Hepatocyte (in vitro differentiated cells): ENCODE data around the gene AKR1D1. TPM values are rescaled to one million over a fixed set of nuclear protein-coding genes. Genes with fewer than 3 reads are reported as not detected.

Source experiments
- DNase-seq: peaks from one replicate; pipeline ENCODE4 v3.0.0-alpha.2; 2016; ENCODE audit warnings: low spot score
- H2AFZ ChIP-seq: fragments of 200-600 bp; sonication (generic); 2 replicates; pipeline ENCODE4 v1.6.0; 2016; ENCODE audit warnings: antibody characterized with exemption, mild to moderate bottlenecking
- H3K27ac ChIP-seq: fragments of 200-600 bp; sonication (generic); 2 replicates; pipeline ENCODE4 v1.5.1; 2016; ENCODE audit warnings: mild to moderate bottlenecking
- H3K27me3 ChIP-seq: fragments of 200-600 bp; sonication (generic); 2 replicates; pipeline ENCODE4 v1.6.1; 2016
- H3K36me3 ChIP-seq: fragments of 200-600 bp; sonication (generic); replicated peaks from 2 replicates; pipeline ENCODE4 v1.5.1; 2016; ENCODE audit warnings: low read depth; ENCODE audit not compliant: insufficient read depth
- H3K4me1 ChIP-seq: fragments of 200-600 bp; sonication (generic); 2 replicates; pipeline ENCODE4 v1.5.1; 2016; ENCODE audit warnings: mild to moderate bottlenecking, moderate library complexity; ENCODE audit not compliant: insufficient read depth
- H3K4me2 ChIP-seq: fragments of 200-600 bp; sonication (generic); 2 replicates; pipeline ENCODE4 v1.6.0; 2016
- H3K4me3 ChIP-seq: fragments of 200-600 bp; sonication (generic); 2 replicates; pipeline ENCODE4 v1.5.1; 2016; ENCODE audit warnings: mild to moderate bottlenecking
- H3K79me2 ChIP-seq: fragments of 200-600 bp; sonication (generic); 2 replicates; pipeline ENCODE4 v1.6.0; 2017; ENCODE audit warnings: mild to moderate bottlenecking
- H3K9me2 ChIP-seq: fragments of 200-600 bp; sonication (generic); replicated peaks from 2 replicates; pipeline ENCODE4 v1.6.0; 2017; ENCODE audit warnings: mild to moderate bottlenecking; ENCODE audit not compliant: insufficient read depth
- H3K9me3 ChIP-seq: fragments of 200-600 bp; sonication (generic); 2 replicates; pipeline ENCODE4 v1.5.1; 2016; ENCODE audit warnings: low read depth, mild to moderate bottlenecking
- H4K20me1 ChIP-seq: fragments of 200-600 bp; sonication (generic); 2 replicates; pipeline ENCODE4 v1.6.0; 2016; ENCODE audit warnings: mild to moderate bottlenecking; ENCODE audit not compliant: insufficient read depth, poor library complexity, severe bottlenecking
- EZH2 ChIP-seq: fragments of 200-600 bp; sonication (generic); IDR thresholded peaks from 2 replicates; pipeline ENCODE4 v1.6.1; 2016; ENCODE audit warnings: antibody characterized with exemption, mild to moderate bottlenecking, borderline replicate concordance
- EZH2phosphoT487 ChIP-seq: fragments of 200-600 bp; sonication (generic); IDR thresholded peaks from one replicate; pipeline ENCODE4 v1.6.1; 2018; ENCODE audit warnings: antibody characterized with exemption, mild to moderate bottlenecking, low read depth, moderate library complexity; ENCODE audit not compliant: unreplicated experiment, severe bottlenecking
- WGBS: methylation state at CpG from one replicate; pipeline ENCODE4 v1.1.6; 2016; ENCODE audit warnings: low lambda C conversion rate; ENCODE audit errors: missing lambda C conversion rate; 5-methylcytosine and 5-hydroxymethylcytosine counted together
- polyA plus RNA-seq: library from polyadenylated mRNA; unstranded; fragments of >200 nt; fragmentation: Nextera tagmentation; extraction: Ambion mirVana; gene quantifications from 2 replicates; pipeline ENCODE4 v1.2.1, GENCODE V29; 2016
- total RNA-seq: library from RNA; depleted of rRNA; stranded (reverse); fragments of >200 nt; gene quantifications from 2 replicates; pipeline ENCODE4 v1.2.3, GENCODE V29; 2014
- TF ChIP-seq, protein P1 (sequence below): fragments of 200-600 bp; sonication (generic); IDR thresholded peaks from 2 replicates; pipeline ENCODE4 v1.5.1; 2016; ENCODE audit warnings: antibody characterized with exemption, mild to moderate bottlenecking; ENCODE audit not compliant: poor library complexity

Gene AKR1D1
- total and polyA plus RNA-seq, 2 experiments from 2014 or later, result 8.1 to 25.4 TPM

DNA sequence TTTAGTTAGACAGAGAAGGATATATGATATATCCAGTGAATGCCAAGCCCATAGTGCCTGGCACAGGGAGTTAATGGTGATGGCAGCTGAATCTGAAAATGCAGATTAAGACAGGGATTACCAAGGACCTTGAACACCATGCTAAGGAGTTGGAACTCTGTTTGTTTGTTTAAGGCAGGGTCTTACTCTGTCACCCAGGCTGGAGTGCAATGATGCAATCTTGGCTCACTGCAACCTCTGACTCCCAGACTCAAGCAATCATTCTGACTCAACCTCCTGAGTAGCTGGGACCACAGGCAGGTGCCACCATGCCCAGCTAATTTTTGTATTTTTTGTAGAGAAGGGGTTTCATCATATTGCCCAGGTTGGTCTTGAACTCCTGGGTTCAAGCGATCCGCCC, 1.6 kb downstream of the AKR1D1 start:
- no peak for DNase-seq
- no peaks in the 10 kb centered on the region for H3K4me1 ChIP-seq
- H3K27ac ChIP-seq, result no peak overlapping the region
- H3K9me2 ChIP-seq, result no peaks in the 10 kb centered on the region
- WGBS, result 97% methylated on average over 2 of the region's 2 CpGs
- no peak overlapping the region for H3K4me2 ChIP-seq
- H3K36me3 ChIP-seq, result no peaks in the 10 kb centered on the region
- TF ChIP-seq, protein P1, sequence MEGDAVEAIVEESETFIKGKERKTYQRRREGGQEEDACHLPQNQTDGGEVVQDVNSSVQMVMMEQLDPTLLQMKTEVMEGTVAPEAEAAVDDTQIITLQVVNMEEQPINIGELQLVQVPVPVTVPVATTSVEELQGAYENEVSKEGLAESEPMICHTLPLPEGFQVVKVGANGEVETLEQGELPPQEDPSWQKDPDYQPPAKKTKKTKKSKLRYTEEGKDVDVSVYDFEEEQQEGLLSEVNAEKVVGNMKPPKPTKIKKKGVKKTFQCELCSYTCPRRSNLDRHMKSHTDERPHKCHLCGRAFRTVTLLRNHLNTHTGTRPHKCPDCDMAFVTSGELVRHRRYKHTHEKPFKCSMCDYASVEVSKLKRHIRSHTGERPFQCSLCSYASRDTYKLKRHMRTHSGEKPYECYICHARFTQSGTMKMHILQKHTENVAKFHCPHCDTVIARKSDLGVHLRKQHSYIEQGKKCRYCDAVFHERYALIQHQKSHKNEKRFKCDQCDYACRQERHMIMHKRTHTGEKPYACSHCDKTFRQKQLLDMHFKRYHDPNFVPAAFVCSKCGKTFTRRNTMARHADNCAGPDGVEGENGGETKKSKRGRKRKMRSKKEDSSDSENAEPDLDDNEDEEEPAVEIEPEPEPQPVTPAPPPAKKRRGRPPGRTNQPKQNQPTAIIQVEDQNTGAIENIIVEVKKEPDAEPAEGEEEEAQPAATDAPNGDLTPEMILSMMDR, result no peak
- TF ChIP-seq EZH2phosphoT487, result no peak
- no peak for TF ChIP-seq EZH2
- H3K79me2 ChIP-seq, result no peaks in the 10 kb centered on the region
- no peak overlapping the region for H3K4me3 ChIP-seq
- H3K27me3 ChIP-seq, result no peaks in the 10 kb centered on the region
- no peaks in the 10 kb centered on the region for H3K9me3 ChIP-seq
- H4K20me1 ChIP-seq, result no peaks in the 10 kb centered on the region
- H2AFZ ChIP-seq, result no peak overlapping the region

DNA sequence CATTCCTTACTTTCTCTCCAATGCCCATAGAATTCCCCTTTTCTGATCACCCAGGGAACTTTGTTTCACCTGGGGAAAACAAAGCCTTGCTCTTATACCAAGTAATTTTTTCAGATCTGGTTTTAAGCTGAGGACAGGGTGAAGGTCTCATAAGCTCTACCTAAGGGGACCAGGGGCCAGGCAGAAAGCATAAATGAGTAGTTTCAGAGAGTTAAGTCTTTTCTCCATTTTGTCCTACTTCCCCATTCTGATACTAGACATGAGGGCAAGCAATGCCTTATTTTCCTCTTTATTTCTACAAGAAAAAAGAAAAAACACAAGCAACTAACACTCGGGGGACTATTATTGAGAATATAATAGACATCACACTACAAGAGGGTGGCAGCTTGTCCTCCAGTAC, 2.9 kb downstream of the AKR1D1 start:
- no peak overlapping the region for H2AFZ ChIP-seq
- no peak overlapping the region for H3K4me3 ChIP-seq
- no peak overlapping the region for H3K4me2 ChIP-seq
- no peak overlapping the region for H3K27ac ChIP-seq
- no peaks in the 10 kb centered on the region for H3K9me2 ChIP-seq
- no peaks in the 10 kb centered on the region for H3K4me1 ChIP-seq
- no peaks in the 10 kb centered on the region for H3K36me3 ChIP-seq
- WGBS, result 89% methylated on average over 1 of the region's 1 CpG
- no peaks in the 10 kb centered on the region for H4K20me1 ChIP-seq
- TF ChIP-seq, protein P1, result no peak
- TF ChIP-seq EZH2 (no peak), EZH2phosphoT487 (no peak)
- H3K27me3 ChIP-seq, result no peaks in the 10 kb centered on the region
- H3K79me2 ChIP-seq, result no peaks in the 10 kb centered on the region
- DNase-seq, result no peak
- no peaks in the 10 kb centered on the region for H3K9me3 ChIP-seq

DNA sequence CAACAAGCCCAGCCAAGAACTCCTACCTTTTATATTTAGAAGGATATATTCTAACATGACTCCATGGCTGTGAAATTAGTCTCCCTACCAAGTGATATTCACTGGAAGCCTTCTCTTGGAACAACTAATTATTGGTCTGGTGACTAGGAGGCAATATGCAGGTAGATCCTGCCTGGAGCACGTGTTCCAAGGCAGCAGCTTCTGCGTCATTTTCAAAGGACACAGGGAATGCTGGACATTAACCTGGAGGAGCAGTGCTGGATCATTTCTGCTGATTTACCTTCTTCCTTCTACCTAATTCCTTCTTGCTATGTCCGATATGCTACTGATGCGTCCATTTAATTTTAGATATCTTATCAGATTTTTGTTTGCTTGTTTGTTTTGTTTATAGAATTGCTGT, 5.6 kb downstream of the AKR1D1 start:
- Histone ChIP-seq H3K4me1 (no peaks in the 10 kb centered on the region), H3K27me3 (no peaks in the 10 kb centered on the region), H4K20me1 (no peaks in the 10 kb centered on the region), H3K9me3 (no peaks in the 10 kb centered on the region), H3K27ac (no peak overlapping the region), H3K4me3 (no peak overlapping the region), H3K4me2 (no peak overlapping the region), H3K79me2 (no peaks in the 10 kb centered on the region), H3K9me2 (no peaks in the 10 kb centered on the region), H3K36me3 (no peaks in the 10 kb centered on the region), H2AFZ (no peak overlapping the region)
- WGBS, result 90% methylated on average over 4 of the region's 4 CpGs
- TF ChIP-seq, protein P1, result no peak
- no peak for TF ChIP-seq EZH2phosphoT487
- no peak for TF ChIP-seq EZH2
- DNase-seq, result no peak

DNA sequence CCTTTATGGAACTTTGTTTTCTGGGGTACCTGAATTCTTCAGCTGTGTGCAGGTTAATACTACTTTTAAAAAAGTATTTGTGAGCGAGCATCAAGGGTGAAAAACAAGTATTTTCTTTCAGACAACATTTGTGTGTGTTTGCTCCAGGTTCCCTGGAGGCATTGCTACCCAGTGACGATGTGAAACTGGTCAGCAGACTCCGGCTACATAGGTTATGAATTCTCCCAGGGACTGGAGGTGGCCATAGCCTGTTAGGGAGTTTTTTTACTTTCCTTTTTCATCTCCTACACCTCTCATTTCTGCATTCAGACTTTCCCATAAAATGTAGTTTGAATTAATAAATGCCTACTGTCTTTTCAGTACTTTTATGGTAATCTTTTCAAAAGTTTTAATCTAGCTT, 7.6 kb downstream of the AKR1D1 start:
- Histone ChIP-seq H3K9me3 (no peaks in the 10 kb centered on the region), H3K4me1 (no peaks in the 10 kb centered on the region), H3K4me3 (no peak overlapping the region), H3K27ac (no peak overlapping the region), H3K27me3 (no peaks in the 10 kb centered on the region), H3K79me2 (no peaks in the 10 kb centered on the region), H4K20me1 (no peaks in the 10 kb centered on the region), H2AFZ (no peak overlapping the region), H3K4me2 (no peak overlapping the region), H3K9me2 (no peaks in the 10 kb centered on the region), H3K36me3 (no peaks in the 10 kb centered on the region)
- no peak for DNase-seq
- no peak for TF ChIP-seq EZH2
- no peak for TF ChIP-seq EZH2phosphoT487
- TF ChIP-seq, protein P1, result no peak
- WGBS, result 63% methylated on average over 3 of the region's 3 CpGs
